Measurements from ENCODE around the gene ADAMTS9.
A peak's percentile ranks its signal among the peaks of the same experiment; 100 is the strongest.

The ADAMTS9 gene

DNA sequence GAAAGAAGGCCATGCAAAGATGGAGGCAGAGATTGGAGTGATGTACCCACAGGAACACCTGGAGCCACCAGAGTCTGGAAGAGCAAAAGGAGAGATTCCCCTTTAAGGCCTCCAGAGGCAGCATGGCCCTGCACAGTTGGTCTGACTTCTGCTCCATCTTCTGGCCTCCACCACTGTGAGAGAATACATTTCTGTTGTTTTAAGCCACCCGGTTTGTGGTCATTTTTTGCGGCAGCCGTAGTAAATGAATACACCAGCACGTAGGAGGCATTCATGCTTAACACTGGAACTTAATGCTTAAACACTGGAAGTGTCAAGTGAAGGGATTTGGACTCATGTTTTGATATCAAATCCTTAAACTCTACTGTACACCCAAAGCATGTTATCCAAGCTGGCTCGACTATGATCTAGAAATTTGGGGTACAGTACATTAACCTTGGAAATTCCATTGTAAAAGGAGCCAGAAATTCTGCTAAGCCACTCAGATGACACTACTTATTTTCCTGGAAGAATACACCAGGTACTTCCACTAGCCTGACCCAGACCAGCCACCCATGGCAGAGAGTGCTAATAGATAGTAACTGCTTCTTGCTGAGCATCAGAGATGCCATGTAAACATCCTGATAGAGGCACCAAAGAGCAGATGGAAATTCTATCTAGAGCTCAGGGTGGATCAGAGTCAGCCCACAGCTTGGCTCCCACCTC, 190.9 kb downstream of the ADAMTS9 start:
- Histone ChIP-seq H3K36me3 (ENCODE audit: control insufficient read depth in 1 of 2, insufficient read depth in 2 of 2, low read length in 2 of 2) (no peaks in the 10 kb centered on the region), H3K9ac (ENCODE audit: low read depth in 1 of 2, low read length in 2 of 2) (no peak overlapping the region), H3K4me3 (ENCODE audit: low read depth in 1 of 2, low read length in 2 of 2) (no peak overlapping the region), H3K9me3 (ENCODE audit: control insufficient read depth in 1 of 2, low read length in 2 of 2) (no peaks in the 10 kb centered on the region), H3K27ac (ENCODE audit: low read depth, low read length) (no peak overlapping the region), H3K4me1 (ENCODE audit: control insufficient read depth in 1 of 2, insufficient read depth in 2 of 2, low read length in 2 of 2) (peaks cover 0 to 3% of the 10 kb centered on the region in 2 donors), H3K27me3 (ENCODE audit: control insufficient read depth in 1 of 2, insufficient read depth in 2 of 2, low read length in 2 of 2) (no peaks in the 10 kb centered on the region)

GRCh38 chr3:64495781-64496334, 191.9 kb downstream of the ADAMTS9 start:
- Histone ChIP-seq H3K4me1 (ENCODE audit: control insufficient read depth in 1 of 2, insufficient read depth in 2 of 2, low read length in 2 of 2) (no peaks in the 10 kb centered on the region), H3K9me3 (ENCODE audit: control insufficient read depth in 1 of 2, low read length in 2 of 2) (no peaks in the 10 kb centered on the region), H3K9ac (ENCODE audit: low read depth in 1 of 2, low read length in 2 of 2) (no peak overlapping the region), H3K4me3 (ENCODE audit: low read depth in 1 of 2, low read length in 2 of 2) (no peak overlapping the region), H3K36me3 (ENCODE audit: control insufficient read depth in 1 of 2, insufficient read depth in 2 of 2, low read length in 2 of 2) (no peaks in the 10 kb centered on the region), H3K27me3 (ENCODE audit: control insufficient read depth in 1 of 2, insufficient read depth in 2 of 2, low read length in 2 of 2) (peaks cover 0 to 4% of the 10 kb centered on the region in 2 donors), H3K27ac (ENCODE audit: low read depth, low read length) (no peak overlapping the region)

- Histone ChIP-seq H3K27me3 (ENCODE audit: control insufficient read depth in 1 of 2, insufficient read depth in 2 of 2, low read length in 2 of 2) (peaks cover 0 to 9% of the 10 kb centered on the region in 2 donors), H3K27ac (ENCODE audit: low read depth, low read length) (no peak overlapping the region)
These were observed 192.5 kb downstream of the ADAMTS9 start for GRCh38 chr3:64495121-64495780.

DNA sequence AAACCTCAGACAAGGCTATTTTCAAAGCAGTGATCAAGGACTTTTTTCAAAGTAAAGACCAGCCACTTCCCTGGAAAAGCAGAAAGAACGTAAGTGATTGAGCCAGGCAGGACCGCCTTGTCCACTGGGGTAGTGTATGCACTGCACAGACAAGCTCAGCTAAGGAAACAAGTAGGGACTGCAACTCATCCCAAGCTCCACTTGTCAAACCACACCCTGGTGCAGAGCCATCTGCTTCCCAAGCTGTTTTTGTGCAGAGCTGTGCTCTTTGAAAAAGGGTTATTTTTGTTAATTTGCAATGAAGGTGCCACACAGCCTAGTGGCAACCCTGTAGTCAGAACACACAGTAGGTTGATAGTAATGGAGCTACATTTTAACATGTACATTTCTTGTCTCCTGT, 193.3 kb downstream of the ADAMTS9 start:
- H3K27me3 ChIP-seq (ENCODE audit: control insufficient read depth in 1 of 2, insufficient read depth in 2 of 2, low read length in 2 of 2) = peaks cover 5 to 12% of the 10 kb centered on the region in 2 donors
- peaks cover 3 to 6% of the 10 kb centered on the region in 2 donors for H3K4me1 ChIP-seq (ENCODE audit: control insufficient read depth in 1 of 2, insufficient read depth in 2 of 2, low read length in 2 of 2)
- no peak overlapping the region for H3K4me3 ChIP-seq (ENCODE audit: low read depth in 1 of 2, low read length in 2 of 2)
- no peak overlapping the region for H3K27ac ChIP-seq (ENCODE audit: low read depth, low read length)
- no peaks in the 10 kb centered on the region for H3K9me3 ChIP-seq (ENCODE audit: control insufficient read depth in 1 of 2, low read length in 2 of 2)
- no peaks in the 10 kb centered on the region for H3K36me3 ChIP-seq (ENCODE audit: control insufficient read depth in 1 of 2, insufficient read depth in 2 of 2, low read length in 2 of 2)
- H3K9ac ChIP-seq (ENCODE audit: low read depth in 1 of 2, low read length in 2 of 2) = no peak overlapping the region

More at GRCh38 chr3:64495121-64495780, 192.5 kb downstream of the ADAMTS9 start:
- no peak overlapping the region for H3K4me3 ChIP-seq (ENCODE audit: low read depth in 1 of 2, low read length in 2 of 2)
- H3K36me3 ChIP-seq (ENCODE audit: control insufficient read depth in 1 of 2, insufficient read depth in 2 of 2, low read length in 2 of 2) = no peaks in the 10 kb centered on the region
- H3K4me1 ChIP-seq (ENCODE audit: control insufficient read depth in 1 of 2, insufficient read depth in 2 of 2, low read length in 2 of 2) = peaks cover 2 to 4% of the 10 kb centered on the region in 2 donors
- H3K9ac ChIP-seq (ENCODE audit: low read depth in 1 of 2, low read length in 2 of 2) = no peak overlapping the region
- no peaks in the 10 kb centered on the region for H3K9me3 ChIP-seq (ENCODE audit: control insufficient read depth in 1 of 2, low read length in 2 of 2)

GRCh38 chr3:64493149-64493548, 194.7 kb downstream of the ADAMTS9 start:
- Histone ChIP-seq H3K36me3 (ENCODE audit: control insufficient read depth in 1 of 2, insufficient read depth in 2 of 2, low read length in 2 of 2) (no peaks in the 10 kb centered on the region), H3K4me3 (ENCODE audit: low read depth in 1 of 2, low read length in 2 of 2) (no peak overlapping the region), H3K9me3 (ENCODE audit: control insufficient read depth in 1 of 2, low read length in 2 of 2) (no peaks in the 10 kb centered on the region), H3K27me3 (ENCODE audit: control insufficient read depth in 1 of 2, insufficient read depth in 2 of 2, low read length in 2 of 2) (peaks cover 6 to 12% of the 10 kb centered on the region in 2 donors), H3K9ac (ENCODE audit: low read depth in 1 of 2, low read length in 2 of 2) (no peak overlapping the region), H3K27ac (ENCODE audit: low read depth, low read length) (no peak overlapping the region), H3K4me1 (ENCODE audit: control insufficient read depth in 1 of 2, insufficient read depth in 2 of 2, low read length in 2 of 2) (peaks cover 3 to 6% of the 10 kb centered on the region in 2 donors)

GRCh38 chr3:64491843-64492242, 196.0 kb downstream of the ADAMTS9 start:
- no peaks in the 10 kb centered on the region for H3K36me3 ChIP-seq (ENCODE audit: control insufficient read depth in 1 of 2, insufficient read depth in 2 of 2, low read length in 2 of 2)
- H3K9ac ChIP-seq (ENCODE audit: low read depth in 1 of 2, low read length in 2 of 2) = no peak overlapping the region
- H3K27ac ChIP-seq (ENCODE audit: low read depth, low read length) = no peak overlapping the region
- H3K4me1 ChIP-seq (ENCODE audit: control insufficient read depth in 1 of 2, insufficient read depth in 2 of 2, low read length in 2 of 2) = peaks cover 3 to 6% of the 10 kb centered on the region in 2 donors
- H3K4me3 ChIP-seq (ENCODE audit: low read depth in 1 of 2, low read length in 2 of 2) = no peak overlapping the region
- H3K27me3 ChIP-seq (ENCODE audit: control insufficient read depth in 1 of 2, insufficient read depth in 2 of 2, low read length in 2 of 2) = peaks cover 6 to 12% of the 10 kb centered on the region in 2 donors
- no peaks in the 10 kb centered on the region for H3K9me3 ChIP-seq (ENCODE audit: control insufficient read depth in 1 of 2, low read length in 2 of 2)

GRCh38 chr3:64490180-64490724, 197.5 kb downstream of the ADAMTS9 start:
- H3K4me3 ChIP-seq (ENCODE audit: low read depth in 1 of 2, low read length in 2 of 2) = no peak overlapping the region
- no peak overlapping the region for H3K27ac ChIP-seq (ENCODE audit: low read depth, low read length)
- no peak overlapping the region for H3K9ac ChIP-seq (ENCODE audit: low read depth in 1 of 2, low read length in 2 of 2)
- no peaks in the 10 kb centered on the region for H3K36me3 ChIP-seq (ENCODE audit: control insufficient read depth in 1 of 2, insufficient read depth in 2 of 2, low read length in 2 of 2)
- H3K9me3 ChIP-seq (ENCODE audit: control insufficient read depth in 1 of 2, low read length in 2 of 2) = no peaks in the 10 kb centered on the region
- peaks cover 3 to 6% of the 10 kb centered on the region in 2 donors for H3K4me1 ChIP-seq (ENCODE audit: control insufficient read depth in 1 of 2, insufficient read depth in 2 of 2, low read length in 2 of 2)
- H3K27me3 ChIP-seq (ENCODE audit: control insufficient read depth in 1 of 2, insufficient read depth in 2 of 2, low read length in 2 of 2) = peaks cover 6 to 12% of the 10 kb centered on the region in 2 donors

GRCh38 chr3:64489361-64490044, 198.3 kb downstream of the ADAMTS9 start:
- Histone ChIP-seq H3K9ac (ENCODE audit: low read depth in 1 of 2, low read length in 2 of 2) (no peak overlapping the region), H3K4me3 (ENCODE audit: low read depth in 1 of 2, low read length in 2 of 2) (peak overlapping the region; percentile 10 to 53), H3K27ac (ENCODE audit: low read depth, low read length) (no peak overlapping the region)

DNA sequence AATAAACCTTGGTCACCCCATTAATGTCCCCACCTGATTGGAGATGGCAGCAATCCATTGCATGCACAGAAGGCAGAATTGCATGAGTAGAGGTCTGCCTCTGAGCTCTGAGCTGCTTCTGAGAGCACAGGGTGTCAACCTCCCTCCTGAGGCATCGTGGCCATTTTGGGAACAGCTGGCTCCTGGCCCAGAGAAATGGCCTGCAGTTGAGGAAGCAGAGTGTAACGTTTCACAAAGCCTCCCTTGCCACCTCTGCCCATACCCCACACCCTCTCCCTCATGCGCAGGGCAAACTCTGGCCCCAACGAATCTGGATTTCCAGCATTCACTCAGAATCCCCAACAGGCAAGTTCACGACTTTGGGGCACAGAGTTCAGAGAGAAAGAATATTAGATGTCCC, 198.9 kb downstream of the ADAMTS9 start:
- H3K36me3 ChIP-seq (ENCODE audit: control insufficient read depth in 1 of 2, insufficient read depth in 2 of 2, low read length in 2 of 2) = no peaks in the 10 kb centered on the region
- H3K4me1 ChIP-seq (ENCODE audit: control insufficient read depth in 1 of 2, insufficient read depth in 2 of 2, low read length in 2 of 2) = peaks cover 3 to 6% of the 10 kb centered on the region in 2 donors
- H3K27ac ChIP-seq (ENCODE audit: low read depth, low read length) = no peak overlapping the region
- peaks cover 6 to 12% of the 10 kb centered on the region in 2 donors for H3K27me3 ChIP-seq (ENCODE audit: control insufficient read depth in 1 of 2, insufficient read depth in 2 of 2, low read length in 2 of 2)
- H3K9ac ChIP-seq (ENCODE audit: low read depth in 1 of 2, low read length in 2 of 2) = no peak overlapping the region
- no peaks in the 10 kb centered on the region for H3K9me3 ChIP-seq (ENCODE audit: control insufficient read depth in 1 of 2, low read length in 2 of 2)
- H3K4me3 ChIP-seq (ENCODE audit: low read depth in 1 of 2, low read length in 2 of 2) = peak overlapping the region in 1 of 2 donors; percentile 10

More at GRCh38 chr3:64489361-64490044, 198.3 kb downstream of the ADAMTS9 start:
- Histone ChIP-seq H3K36me3 (ENCODE audit: control insufficient read depth in 1 of 2, insufficient read depth in 2 of 2, low read length in 2 of 2) (no peaks in the 10 kb centered on the region), H3K27me3 (ENCODE audit: control insufficient read depth in 1 of 2, insufficient read depth in 2 of 2, low read length in 2 of 2) (peaks cover 6 to 12% of the 10 kb centered on the region in 2 donors), H3K4me1 (ENCODE audit: control insufficient read depth in 1 of 2, insufficient read depth in 2 of 2, low read length in 2 of 2) (peaks cover 3 to 6% of the 10 kb centered on the region in 2 donors), H3K9me3 (ENCODE audit: control insufficient read depth in 1 of 2, low read length in 2 of 2) (no peaks in the 10 kb centered on the region)

All from duodenal mucosa (tissue), 2 donors.